Measurements from ENCODE around the gene KDM4B. TPM values are rescaled to one million over a fixed set of nuclear protein-coding genes. Genes with fewer than 3 reads are reported as not detected.
"Not testable (repeated sequence)": the region's sequence is repeated elsewhere in the genome, so short reads cannot be mapped to it uniquely, and the experiment has no call there.

Gene KDM4B
- total RNA-seq, 2 donors from 2014 or later, result 33.8 to 83.5 TPM

- ATAC-seq (replicated peaks), result no peak
- Mint-ChIP-seq H3K27ac (peak overlapping the region; percentile 94), H3K27me3 (no peaks in the 10 kb centered on the region), H3K36me3 (ENCODE audit: low read depth) (peaks cover 51% of the 10 kb centered on the region), H3K4me1 (peaks cover 29% of the 10 kb centered on the region), H3K9me3 (no peaks in the 10 kb centered on the region), H3K4me3 (peak overlapping the region; percentile 34)
These were observed 3.8 kb downstream of the KDM4B start for GRCh38 chr19:4972509-4973230.

- Mint-ChIP-seq H3K27ac (no peak overlapping the region), H3K27me3 (no peaks in the 10 kb centered on the region), H3K9me3 (no peaks in the 10 kb centered on the region), H3K36me3 (ENCODE audit: low read depth) (peaks cover 45% of the 10 kb centered on the region), H3K4me3 (no peak overlapping the region), H3K4me1 (peaks cover 23% of the 10 kb centered on the region)
- ATAC-seq (replicated peaks), result no peak
These were observed 6.1 kb downstream of the KDM4B start for GRCh38 chr19:4974880-4975469.

DNA sequence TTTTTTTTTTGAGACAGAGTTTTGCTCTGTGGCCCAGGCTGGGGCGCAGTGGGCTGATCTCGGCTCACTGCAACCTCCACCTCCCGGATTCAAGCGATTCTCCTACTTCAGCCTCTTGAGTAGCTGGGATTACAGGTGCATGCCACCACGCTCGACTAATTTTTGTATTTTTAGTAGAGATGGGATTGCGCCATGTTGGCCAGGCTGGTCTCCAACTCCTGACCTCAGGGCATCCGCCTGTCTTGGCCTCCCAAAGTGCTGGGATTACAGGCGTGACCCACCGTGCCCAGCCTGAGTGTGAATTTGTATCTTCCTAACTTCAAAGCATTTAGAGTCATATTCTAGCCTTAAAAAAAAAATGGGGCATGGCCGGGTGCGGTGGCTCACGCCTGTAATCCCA, 6.7 kb downstream of the KDM4B start:
- not testable (repeated sequence) for ATAC-seq (replicated peaks); H3K27ac Mint-ChIP-seq; H3K9me3 Mint-ChIP-seq; H3K27me3 Mint-ChIP-seq; H3K4me3 Mint-ChIP-seq
- peaks cover 16% of the 10 kb centered on the region for H3K4me1 Mint-ChIP-seq
- H3K36me3 Mint-ChIP-seq (ENCODE audit: low read depth), result peaks cover 38% of the 10 kb centered on the region

DNA sequence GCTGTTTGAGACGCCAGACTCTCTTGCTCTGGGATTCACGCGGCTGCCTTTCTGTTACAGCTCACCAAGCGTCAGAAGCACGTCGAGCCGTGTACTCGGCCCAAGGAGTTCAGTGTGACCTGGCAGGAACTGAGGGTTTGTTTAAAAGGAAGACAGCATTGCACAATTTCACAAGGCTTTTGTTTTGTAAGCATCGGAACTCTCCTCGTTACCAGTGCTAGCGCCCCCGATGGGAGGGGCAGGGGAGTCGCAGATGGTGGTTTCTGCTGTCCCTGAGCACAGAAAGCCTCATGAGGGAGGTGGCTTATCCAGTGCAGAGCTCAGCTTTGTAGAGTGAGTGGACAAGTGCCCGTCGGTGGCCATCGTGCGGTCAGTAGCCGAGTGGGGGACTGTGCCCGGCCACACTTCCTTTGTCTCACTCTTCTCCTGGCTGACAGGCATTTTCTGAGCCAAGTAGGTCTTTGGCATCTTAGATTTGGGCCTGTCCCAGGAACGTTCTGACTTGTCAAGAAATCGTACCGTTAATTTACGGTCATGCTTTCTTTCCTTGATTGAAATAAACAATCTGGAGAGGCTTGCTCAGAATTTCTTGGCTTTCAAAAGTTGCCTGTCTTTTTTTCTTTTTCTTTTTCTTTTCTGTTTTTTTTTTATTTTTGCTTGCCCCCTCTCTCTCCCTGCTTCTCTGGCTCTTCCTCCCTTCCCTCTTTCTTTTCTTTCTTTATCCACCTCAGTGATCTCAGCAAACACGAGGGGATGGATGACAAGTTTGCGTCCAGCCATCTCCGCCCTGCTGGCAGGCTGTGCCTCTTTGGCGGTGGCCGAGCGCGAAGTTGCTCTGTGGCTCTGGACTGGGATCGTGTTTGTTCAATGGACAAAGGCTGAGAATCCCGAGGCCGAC, 7.7 kb downstream of the KDM4B start:
- Mint-ChIP-seq H3K4me1 (peaks cover 6% of the 10 kb centered on the region), H3K4me3 (no peak overlapping the region), H3K9me3 (no peaks in the 10 kb centered on the region), H3K36me3 (ENCODE audit: low read depth) (peaks cover 28% of the 10 kb centered on the region), H3K27ac (no peak overlapping the region), H3K27me3 (no peaks in the 10 kb centered on the region)
- ATAC-seq (replicated peaks), result no peak

DNA sequence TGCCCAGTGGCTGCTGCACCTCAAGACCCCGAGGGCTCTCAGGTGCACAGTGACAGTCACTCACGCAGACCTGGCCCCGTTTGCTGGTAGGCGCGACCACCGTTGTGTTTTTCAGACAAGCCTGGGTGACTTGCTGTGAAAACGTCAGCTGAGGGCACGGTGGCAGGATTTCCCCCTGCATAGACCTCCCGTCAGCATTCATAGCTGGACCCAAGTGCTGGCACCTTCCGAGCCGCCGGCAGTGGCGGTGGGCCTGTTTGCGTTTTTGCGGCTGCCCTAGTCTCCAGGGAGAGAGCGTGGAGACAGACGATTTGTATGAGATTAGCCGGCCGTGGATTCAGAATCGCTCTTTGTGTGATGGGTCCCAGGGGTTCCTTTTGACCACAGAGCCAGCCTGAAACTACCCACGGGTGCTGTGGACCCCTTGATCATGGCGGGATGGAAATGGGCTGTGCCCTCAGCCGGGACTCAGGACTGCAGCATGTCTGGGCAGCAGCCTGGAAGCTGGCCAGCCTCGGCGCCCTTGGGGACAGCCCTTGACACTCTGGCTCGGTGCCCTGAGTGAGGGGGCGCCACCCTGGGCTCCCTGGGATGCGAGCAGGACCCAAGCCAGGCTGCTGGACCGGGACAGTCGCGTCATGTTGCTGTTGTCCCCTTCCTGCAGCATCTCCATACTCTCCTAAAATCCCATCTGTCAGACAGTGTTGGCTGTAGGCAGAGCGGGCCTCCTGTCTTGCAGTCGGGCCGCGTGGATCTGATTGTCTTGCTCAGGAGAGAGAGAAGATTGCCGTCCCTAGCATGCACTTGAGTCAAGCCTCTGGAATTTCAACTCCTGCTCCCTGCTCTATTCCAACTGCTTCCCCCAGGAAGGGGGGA, 8.6 kb downstream of the KDM4B start:
- no peaks in the 10 kb centered on the region for H3K27me3 Mint-ChIP-seq
- ATAC-seq (replicated peaks), result no peak
- H3K4me1 Mint-ChIP-seq, result peaks cover 5% of the 10 kb centered on the region
- no peak overlapping the region for H3K27ac Mint-ChIP-seq
- H3K36me3 Mint-ChIP-seq (ENCODE audit: low read depth), result peaks cover 29% of the 10 kb centered on the region
- no peak overlapping the region for H3K4me3 Mint-ChIP-seq
- H3K9me3 Mint-ChIP-seq, result no peaks in the 10 kb centered on the region

DNA sequence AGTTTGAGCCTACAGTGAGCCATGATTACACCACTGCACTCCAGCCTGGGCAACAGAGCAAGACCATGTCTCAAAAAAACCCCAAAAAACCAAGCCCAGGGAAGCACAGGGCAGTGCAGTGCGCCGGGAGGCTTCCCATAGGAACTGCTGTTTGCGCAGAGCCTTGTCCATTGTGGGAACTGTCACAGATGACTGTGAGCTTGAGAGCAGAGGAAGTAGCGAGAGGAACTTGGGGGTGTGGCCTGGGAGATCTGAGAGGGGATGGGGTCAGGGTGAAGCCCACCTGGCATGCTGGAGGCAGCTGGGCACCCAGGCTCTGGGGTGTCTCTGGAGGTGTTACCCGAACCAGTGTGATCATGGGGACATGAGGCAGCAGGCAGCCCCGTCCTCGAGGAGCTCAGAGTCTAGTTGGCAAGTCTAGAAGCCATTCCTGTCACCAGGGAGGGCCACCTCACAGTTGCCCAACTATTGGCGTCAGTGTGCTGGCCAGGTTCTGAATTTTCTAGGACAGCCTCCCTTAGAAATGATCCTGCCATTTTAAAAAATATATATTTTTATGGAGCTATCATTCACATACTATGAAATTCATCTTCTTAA, 10.4 kb downstream of the KDM4B start:
- Mint-ChIP-seq H3K36me3 (ENCODE audit: low read depth) (peaks cover 33% of the 10 kb centered on the region), H3K27me3 (no peaks in the 10 kb centered on the region), H3K4me1 (peaks cover 5% of the 10 kb centered on the region), H3K9me3 (no peaks in the 10 kb centered on the region), H3K4me3 (no peak overlapping the region), H3K27ac (no peak overlapping the region)
- ATAC-seq (replicated peaks), result no peak

GRCh38 chr19:4980067-4980466, 11.2 kb downstream of the KDM4B start:
- no peak overlapping the region for H3K4me3 Mint-ChIP-seq
- no peaks in the 10 kb centered on the region for H3K9me3 Mint-ChIP-seq

GRCh38 chr19:4980838-4981680, 12.1 kb downstream of the KDM4B start:
- ATAC-seq (replicated peaks), result no peak
- Mint-ChIP-seq H3K9me3 (no peaks in the 10 kb centered on the region), H3K4me3 (no peak overlapping the region), H3K27me3 (no peaks in the 10 kb centered on the region), H3K4me1 (no peaks in the 10 kb centered on the region), H3K36me3 (ENCODE audit: low read depth) (peaks cover 24% of the 10 kb centered on the region), H3K27ac (no peak overlapping the region)

More at GRCh38 chr19:4980067-4980466, 11.2 kb downstream of the KDM4B start:
- no peaks in the 10 kb centered on the region for H3K27me3 Mint-ChIP-seq
- H3K27ac Mint-ChIP-seq, result no peak overlapping the region
- peaks cover 1% of the 10 kb centered on the region for H3K4me1 Mint-ChIP-seq
- peaks cover 30% of the 10 kb centered on the region for H3K36me3 Mint-ChIP-seq (ENCODE audit: low read depth)
- no peak for ATAC-seq (replicated peaks)

GRCh38 chr19:4981681-4981958, 12.7 kb downstream of the KDM4B start:
- H3K4me3 Mint-ChIP-seq, result no peak overlapping the region
- no peaks in the 10 kb centered on the region for H3K9me3 Mint-ChIP-seq
- no peak for ATAC-seq (replicated peaks)
- peaks cover 18% of the 10 kb centered on the region for H3K36me3 Mint-ChIP-seq (ENCODE audit: low read depth)
- H3K4me1 Mint-ChIP-seq, result no peaks in the 10 kb centered on the region
- no peak overlapping the region for H3K27ac Mint-ChIP-seq
- H3K27me3 Mint-ChIP-seq, result no peaks in the 10 kb centered on the region

DNA sequence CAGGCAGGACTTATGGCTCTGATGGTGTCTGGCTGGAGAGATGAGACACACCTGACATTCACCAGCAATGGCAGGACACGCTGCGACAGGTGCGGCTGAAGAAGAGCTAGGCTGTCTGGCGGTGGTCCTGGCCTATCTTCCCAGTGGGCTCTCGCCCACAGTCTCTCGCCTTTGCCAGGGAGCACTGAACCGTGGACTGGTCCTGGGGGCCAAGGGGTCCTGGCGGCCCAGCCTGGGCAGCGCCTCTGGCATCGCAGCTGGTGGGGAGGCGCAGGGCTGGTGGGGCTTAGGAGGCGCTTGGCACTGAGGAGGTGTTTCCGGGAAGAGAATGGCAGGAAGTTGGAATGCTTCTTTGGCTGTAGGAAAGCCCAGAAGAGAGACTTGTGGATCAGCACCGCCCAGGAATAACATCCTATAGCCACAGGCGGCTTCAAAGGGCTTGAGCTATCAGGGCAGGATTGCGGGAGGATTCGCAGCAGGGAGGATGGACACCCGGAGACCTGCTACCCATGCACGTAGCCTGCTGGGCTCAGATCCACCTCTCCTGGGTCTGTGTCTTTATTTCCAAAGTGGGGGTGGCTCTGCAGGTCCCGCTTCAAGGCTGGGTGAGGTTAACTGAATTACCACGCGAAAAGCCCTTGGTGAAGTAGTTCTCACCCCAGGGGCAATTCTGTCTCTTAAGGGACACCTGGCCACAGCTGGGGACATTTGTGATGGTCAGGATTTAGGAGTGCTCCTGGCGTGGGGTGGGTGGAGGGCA, 14.6 kb downstream of the KDM4B start:
- no peak for ATAC-seq (replicated peaks)
- H3K4me3 Mint-ChIP-seq, result no peak overlapping the region
- no peaks in the 10 kb centered on the region for H3K4me1 Mint-ChIP-seq
- H3K27ac Mint-ChIP-seq, result no peak overlapping the region
- H3K27me3 Mint-ChIP-seq, result no peaks in the 10 kb centered on the region
- no peaks in the 10 kb centered on the region for H3K9me3 Mint-ChIP-seq
- H3K36me3 Mint-ChIP-seq (ENCODE audit: low read depth), result peaks cover 5% of the 10 kb centered on the region

DNA sequence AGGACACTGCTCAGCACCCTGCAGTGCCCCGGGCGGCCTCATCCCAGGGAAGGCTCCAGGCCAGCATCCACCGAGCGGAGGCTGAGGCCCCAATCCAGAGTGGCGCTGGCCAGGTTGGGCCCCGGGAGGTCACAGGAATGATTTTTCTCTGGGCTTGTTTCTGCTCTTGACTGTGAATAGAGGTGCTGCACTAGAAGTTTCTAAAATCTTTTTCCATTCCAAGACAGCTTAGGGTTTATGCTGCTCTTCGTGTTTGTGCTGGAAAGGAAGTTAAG, 15.1 kb downstream of the KDM4B start:
- Mint-ChIP-seq H3K4me1 (no peaks in the 10 kb centered on the region), H3K27me3 (no peaks in the 10 kb centered on the region), H3K36me3 (ENCODE audit: low read depth) (peaks cover 5% of the 10 kb centered on the region), H3K27ac (no peak overlapping the region), H3K4me3 (no peak overlapping the region), H3K9me3 (no peaks in the 10 kb centered on the region)
- ATAC-seq (replicated peaks), result no peak

DNA sequence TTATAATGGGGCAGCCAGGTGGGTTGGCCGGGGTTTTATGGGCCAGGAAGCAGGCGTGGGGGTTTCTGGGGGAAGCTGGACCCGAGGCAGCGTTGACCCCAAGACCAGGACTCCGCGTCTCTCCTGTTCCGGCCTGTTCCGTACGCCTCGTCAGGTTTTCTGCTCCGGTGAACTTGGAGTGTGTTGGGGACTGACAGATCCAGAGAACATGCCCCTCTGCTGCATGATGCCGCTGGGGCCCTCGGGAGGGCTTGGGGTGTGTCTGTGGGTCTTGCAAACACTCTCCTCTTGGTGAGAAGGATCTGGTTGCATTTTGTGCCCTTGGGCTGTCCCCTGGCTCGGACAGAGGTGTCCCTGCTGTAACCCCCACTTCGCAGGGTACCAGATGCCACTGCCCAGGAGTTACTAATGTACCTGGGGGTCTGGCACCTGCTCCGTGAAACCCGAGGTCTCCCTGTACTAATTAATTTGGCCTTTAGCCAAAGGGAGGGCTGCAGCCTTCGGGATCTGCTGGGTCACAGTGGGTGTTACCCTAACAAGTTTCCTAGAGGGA, 15.6 kb downstream of the KDM4B start:
- no peaks in the 10 kb centered on the region for H3K9me3 Mint-ChIP-seq
- H3K36me3 Mint-ChIP-seq (ENCODE audit: low read depth), result peaks cover 5% of the 10 kb centered on the region
- no peak overlapping the region for H3K27ac Mint-ChIP-seq
- H3K4me3 Mint-ChIP-seq, result no peak overlapping the region
- ATAC-seq (replicated peaks), result no peak
- no peaks in the 10 kb centered on the region for H3K27me3 Mint-ChIP-seq
- no peaks in the 10 kb centered on the region for H3K4me1 Mint-ChIP-seq

DNA sequence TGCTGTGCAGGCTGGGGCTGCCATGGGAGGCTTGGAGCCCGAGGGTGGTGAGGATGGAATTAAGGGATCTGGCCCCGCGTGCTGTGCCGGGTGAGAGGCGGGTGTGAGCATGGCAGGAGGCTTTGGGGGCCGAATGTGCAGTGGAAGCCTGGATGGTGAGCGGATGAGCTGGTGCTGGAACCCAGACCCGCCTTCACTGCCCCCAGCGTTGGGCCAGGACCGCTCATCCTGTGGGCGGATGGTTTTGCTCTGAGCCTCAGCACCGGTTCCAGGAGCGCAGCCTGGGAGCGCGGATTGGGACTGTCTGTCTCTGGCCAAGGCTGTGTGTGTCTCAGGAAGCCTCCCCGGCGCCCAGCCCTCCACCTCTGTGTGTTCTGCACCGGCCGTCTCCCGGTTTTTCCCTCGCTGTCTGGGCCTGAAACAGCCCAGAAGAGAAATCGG, 16.7 kb downstream of the KDM4B start:
- Mint-ChIP-seq H3K27ac (no peak overlapping the region), H3K4me1 (no peaks in the 10 kb centered on the region), H3K4me3 (no peak overlapping the region), H3K36me3 (ENCODE audit: low read depth) (peaks cover 12% of the 10 kb centered on the region), H3K9me3 (no peaks in the 10 kb centered on the region), H3K27me3 (no peaks in the 10 kb centered on the region)
- no peak for ATAC-seq (replicated peaks)

Data from activated T-helper 17 cell treated with anti-CD3 and anti-CD28 coated beads, Interleukin-2, amount 50 U/mL, for 72 hours (primary cell).